ENCODE measurements around the gene KHDC3L. TPM values are rescaled to one million over a fixed set of nuclear protein-coding genes. Genes with fewer than 3 reads are reported as not detected.

The KHDC3L gene
- total RNA-seq, 2 donors from 2014 or later, result not detected

GRCh38 chr6:73364121-73364520, 1.7 kb downstream of the KHDC3L start:
- Histone ChIP-seq H3K9me3 (no peaks in the 10 kb centered on the region), H3K27me3 (no peaks in the 10 kb centered on the region), H3K4me1 (no peaks in the 10 kb centered on the region), H3K4me3 (no peak overlapping the region), H3K27ac (no peak overlapping the region), H3K36me3 (no peaks in the 10 kb centered on the region)
- no peak for DNase-seq (ENCODE audit: low spot score)
- no peak for TF ChIP-seq CTCF (IDR thresholded peaks at IDR 0.05)

GRCh38 chr6:73364549-73364948, 2.1 kb downstream of the KHDC3L start:
- Histone ChIP-seq H3K27ac (no peak overlapping the region), H3K4me1 (no peaks in the 10 kb centered on the region), H3K9me3 (no peaks in the 10 kb centered on the region), H3K4me3 (no peak overlapping the region), H3K27me3 (no peaks in the 10 kb centered on the region), H3K36me3 (no peaks in the 10 kb centered on the region)
- no peak for DNase-seq (ENCODE audit: low spot score)
- TF ChIP-seq CTCF (IDR thresholded peaks at IDR 0.05), result no peak

- no peak overlapping the region for H3K4me3 ChIP-seq
Observed at GRCh38 chr6:73367761-73368355, 5.4 kb downstream of the KHDC3L start.

GRCh38 chr6:73368675-73369074, 6.2 kb downstream of the KHDC3L start:
- H3K36me3 ChIP-seq, result no peaks in the 10 kb centered on the region
- H3K27me3 ChIP-seq, result no peaks in the 10 kb centered on the region
- H3K4me1 ChIP-seq, result no peaks in the 10 kb centered on the region
- no peak for DNase-seq (ENCODE audit: low spot score)
- TF ChIP-seq CTCF (IDR thresholded peaks at IDR 0.05), result no peak
- peaks cover 0 to 17% of the 10 kb centered on the region in 2 donors for H3K9me3 ChIP-seq
- H3K27ac ChIP-seq, result no peak overlapping the region
- H3K4me3 ChIP-seq, result no peak overlapping the region

More at GRCh38 chr6:73367761-73368355, 5.4 kb downstream of the KHDC3L start:
- H3K36me3 ChIP-seq, result no peaks in the 10 kb centered on the region
- H3K27ac ChIP-seq, result no peak overlapping the region
- peaks cover 0 to 17% of the 10 kb centered on the region in 2 donors for H3K9me3 ChIP-seq
- TF ChIP-seq CTCF (IDR thresholded peaks at IDR 0.05), result no peak
- H3K27me3 ChIP-seq, result no peaks in the 10 kb centered on the region
- no peak for DNase-seq (ENCODE audit: low spot score)
- no peaks in the 10 kb centered on the region for H3K4me1 ChIP-seq

- DNase-seq (ENCODE audit: low spot score), result no peak
- H3K27me3 ChIP-seq, result no peaks in the 10 kb centered on the region
- no peaks in the 10 kb centered on the region for H3K36me3 ChIP-seq
- no peak overlapping the region for H3K4me3 ChIP-seq
- no peak overlapping the region for H3K27ac ChIP-seq
- no peaks in the 10 kb centered on the region for H3K4me1 ChIP-seq
- TF ChIP-seq CTCF (IDR thresholded peaks at IDR 0.05), result no peak
- peaks cover 0 to 17% of the 10 kb centered on the region in 2 donors for H3K9me3 ChIP-seq
Observed at GRCh38 chr6:73369157-73369556, 6.7 kb downstream of the KHDC3L start.

GRCh38 chr6:73369563-73369962, 7.1 kb downstream of the KHDC3L start, which contains the start of gene OOEP:
Gene OOEP, minus strand, starts transcription at chr6:73369897. Its CDS starts 105 bp downstream, at chr6:73369792.
- DNase-seq (ENCODE audit: low spot score), result no peak
- Histone ChIP-seq H3K27me3 (no peaks in the 10 kb centered on the region), H3K9me3 (peaks cover 0 to 17% of the 10 kb centered on the region in 2 donors), H3K27ac (no peak within 1 kb of the TSS), H3K4me1 (no peaks in the 10 kb centered on the region), H3K36me3 (no peaks in the 10 kb centered on the region), H3K4me3 (no peak within 1 kb of the TSS)
- TF ChIP-seq CTCF (IDR thresholded peaks at IDR 0.05), result no peak

Measured in right atrium auricular region (tissue), 2 donors.